ENCODE results near the gene COL5A3.

- TF ChIP-seq GATA2 (IDR thresholded peaks at IDR 0.05; ENCODE audit: low read depth, low read length) (no peak), GATA3 (IDR thresholded peaks at IDR 0.05; ENCODE audit: low read depth, low read length) (no peak)
Observed at GRCh38 chr19:10052602-10053360, 42.5 kb upstream of the COL5A3 start.
